Left lung (tissue), 14 donors: ENCODE measurements around the gene ITIH4. TPM values are rescaled to one million over a fixed set of nuclear protein-coding genes. Genes with fewer than 3 reads are reported as not detected.

Experiments used
- ATAC-seq: fragments of 200-7000 bp; cut with Tn5 transposase; one replicate; pipeline ENCODE4 v1.9.1; 2020; ENCODE audit warnings: moderate library complexity
- DNase-seq, 4 donors: peaks; one replicate each; pipeline ENCODE4 v3.0.0-alpha.2; 2013 to 2020
- H3K27ac ChIP-seq, 2 donors: fragments of 200-600 bp; sonication (generic) in 1 of 2; one replicate each; pipeline versions ENCODE4 v1.5.0 to v1.8.0; 2020 to 2021
- H3K27me3 ChIP-seq, 2 donors: fragments of 200-600 bp; sonication (generic) in 1 of 2; one replicate each; pipeline versions ENCODE4 v1.5.0 to v1.8.0; 2020 to 2021
- H3K36me3 ChIP-seq, 2 donors: fragments of 200-600 bp; sonication (generic) in 1 of 2; one replicate each; pipeline versions ENCODE4 v1.5.0 to v1.8.0; 2020 to 2021
- H3K4me1 ChIP-seq, 2 donors: fragments of 200-600 bp; one replicate each; pipeline ENCODE4 v1.8.0; 2021
- H3K4me3 ChIP-seq, 2 donors: fragments of 200-600 bp; sonication (generic) in 1 of 2; one replicate each; pipeline versions ENCODE4 v1.5.0 to v1.8.0; 2020 to 2021; ENCODE audit warnings: mild to moderate bottlenecking in 1 of 2
- H3K9me3 ChIP-seq, 2 donors: fragments of 200-600 bp; sonication (generic) in 1 of 2; one replicate each; pipeline versions ENCODE4 v1.5.0 to v1.8.0; 2020 to 2021
- intact Hi-C, 2 donors: fragments of 100-400 bp; cut with DNase I; formaldehyde crosslinking; loops; one replicate each; pipeline versions ENCODE4 v1.11.2 to v1.14.2; 2022
- long read RNA-seq, 12 donors: library from polyadenylated mRNA in 2 of 12; unstranded in 2 of 12; transcript quantifications; one replicate each; pipeline ENCODE4 v2.0.0 and lab custom pipeline, GENCODE V29; 2019 to 2026
- polyA plus RNA-seq, 6 donors: library from polyadenylated mRNA; unstranded; fragments of 120-200 nt; gene quantifications; one replicate each; pipeline ENCODE4 v1.2.1, GENCODE V29; 2013; ENCODE audit not compliant: insufficient read length in 6 of 6
- total RNA-seq, 2 donors: library from RNA; stranded (reverse); fragmentation: NEBNext Ultra II Directional; extraction: Animal tissue kit (Norgen Biotek cat#: 25700); gene quantifications; one replicate each; pipeline ENCODE4 v1.2.1, GENCODE V29; 2021
- TF ChIP-seq, protein P1 (sequence below), 2 donors: fragments of 200-600 bp; sonication (generic) in 1 of 2; IDR thresholded peaks; one replicate each; pipeline versions ENCODE4 v1.5.0 to v1.8.0; 2021; ENCODE audit warnings: antibody characterized with exemption in 2 of 2
- donor health status: DM: no; HTN: yes; CAD: no.
- donor health status: DM: no; HTN: no; CAD: no.

The ITIH4 gene
- total RNA-seq (10 to 100 TPM; 10.1 to 10.2 TPM), polyA plus RNA-seq (10 to 100 TPM in 1 of 6 donors, 1 to 10 TPM in 5; 7.7 to 16.3 (median 9.0) TPM)
- long read RNA-seq, donor 1, partial matches to known transcripts = 0 of 5 reads
- long read RNA-seq, donor 1, other reads (novel, unspliced or antisense) = 0 of 5 reads
- long read RNA-seq, donor 2, partial matches to known transcripts = 0 of 2 reads
- long read RNA-seq, donor 2, other reads (novel, unspliced or antisense) = 0 of 2 reads
- long read RNA-seq, donor 3 = 0 reads
- long read RNA-seq, donor 4 = 0 reads
- long read RNA-seq, donor 5 = 0 reads
- long read RNA-seq, donor 6 = 0 reads
- long read RNA-seq, donor 7 = 0 reads
- long read RNA-seq, donor 8 = 0 reads
- long read RNA-seq, donor 9 = 0 reads
- long read RNA-seq, donor 10, partial matches to known transcripts = 2 of 2 reads
- long read RNA-seq, donor 10, other reads (novel, unspliced or antisense) = 0 of 2 reads
- long read RNA-seq, donor 11 = 0 reads
- long read RNA-seq, donor 12 = 0 reads

DNA sequence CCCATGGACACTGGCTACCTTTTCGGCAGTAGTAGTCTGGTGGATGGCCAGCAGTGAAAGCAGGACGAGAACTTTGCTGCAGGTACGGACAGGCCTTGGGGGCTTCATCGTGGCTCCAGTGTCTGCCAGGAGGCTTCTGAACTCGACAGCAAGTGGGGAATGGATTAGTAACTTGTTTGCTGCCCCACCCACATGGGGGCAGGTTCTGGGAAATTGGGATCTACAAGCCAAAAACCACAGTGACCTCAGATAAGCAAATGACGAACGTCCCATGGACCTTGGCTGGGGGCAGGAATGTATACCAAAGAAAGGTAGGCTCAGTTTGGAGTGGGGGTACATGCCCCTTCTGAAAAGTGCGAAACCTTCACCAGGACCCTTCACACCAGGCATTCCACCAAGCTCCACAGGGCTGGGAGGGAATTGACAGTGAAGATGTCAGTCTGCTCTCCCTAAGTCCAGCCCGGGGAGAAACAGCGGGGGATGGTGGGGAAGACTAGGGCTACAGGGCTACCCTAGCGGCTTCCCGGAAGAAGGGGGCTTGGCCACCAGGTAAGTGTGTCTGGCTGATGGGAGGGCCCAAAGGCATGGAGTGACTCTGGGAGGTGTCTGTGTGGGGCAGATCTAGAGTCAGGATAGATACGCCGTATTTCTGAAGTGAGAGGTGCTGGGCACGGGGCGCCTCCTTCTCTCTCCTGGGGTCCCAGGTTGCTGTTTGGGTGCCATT, at the start of gene ITIH4:
Gene ITIH4, minus strand, starts transcription at position 138 of the 724 bp plus-strand sequence. Its CDS starts 30 bp downstream, at position 108.
- Histone ChIP-seq H3K4me1 (peaks cover 0 to 3% of the 10 kb centered on the region in 2 donors), H3K4me3 (no peak within 1 kb of the TSS), H3K36me3 (peaks cover 0 to 23% of the 10 kb centered on the region in 2 donors), H3K27ac (no peak within 1 kb of the TSS), H3K27me3 (no peaks in the 10 kb centered on the region), H3K9me3 (no peaks in the 10 kb centered on the region)
- TF ChIP-seq, protein P1, sequence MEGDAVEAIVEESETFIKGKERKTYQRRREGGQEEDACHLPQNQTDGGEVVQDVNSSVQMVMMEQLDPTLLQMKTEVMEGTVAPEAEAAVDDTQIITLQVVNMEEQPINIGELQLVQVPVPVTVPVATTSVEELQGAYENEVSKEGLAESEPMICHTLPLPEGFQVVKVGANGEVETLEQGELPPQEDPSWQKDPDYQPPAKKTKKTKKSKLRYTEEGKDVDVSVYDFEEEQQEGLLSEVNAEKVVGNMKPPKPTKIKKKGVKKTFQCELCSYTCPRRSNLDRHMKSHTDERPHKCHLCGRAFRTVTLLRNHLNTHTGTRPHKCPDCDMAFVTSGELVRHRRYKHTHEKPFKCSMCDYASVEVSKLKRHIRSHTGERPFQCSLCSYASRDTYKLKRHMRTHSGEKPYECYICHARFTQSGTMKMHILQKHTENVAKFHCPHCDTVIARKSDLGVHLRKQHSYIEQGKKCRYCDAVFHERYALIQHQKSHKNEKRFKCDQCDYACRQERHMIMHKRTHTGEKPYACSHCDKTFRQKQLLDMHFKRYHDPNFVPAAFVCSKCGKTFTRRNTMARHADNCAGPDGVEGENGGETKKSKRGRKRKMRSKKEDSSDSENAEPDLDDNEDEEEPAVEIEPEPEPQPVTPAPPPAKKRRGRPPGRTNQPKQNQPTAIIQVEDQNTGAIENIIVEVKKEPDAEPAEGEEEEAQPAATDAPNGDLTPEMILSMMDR (IDR thresholded peaks at IDR 0.05) = no peak
- DNase-seq = peak in 1 of 4 donors; percentile 39
- intact Hi-C loops = no loop called here
- ATAC-seq = no peak

DNA sequence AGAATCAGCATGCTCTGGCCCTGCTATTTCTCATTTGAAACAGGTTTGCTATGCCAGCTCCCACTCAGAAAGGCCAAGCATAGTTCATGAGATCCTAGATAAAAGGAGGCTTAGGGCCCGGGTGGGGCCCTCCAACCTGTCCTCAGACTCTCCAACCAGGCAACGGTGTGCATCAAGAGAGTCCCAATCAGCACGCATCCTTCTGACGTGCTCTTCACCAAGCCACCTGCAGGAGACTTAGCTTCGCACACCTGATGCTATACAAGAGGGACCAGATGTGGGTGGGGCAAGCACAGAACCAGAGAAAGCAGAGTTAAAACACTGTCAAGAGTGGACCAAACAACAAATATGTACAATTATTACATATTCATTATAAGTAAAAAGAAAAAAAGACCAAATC, 49.6 kb upstream of the ITIH4 start:
- Histone ChIP-seq H3K4me3 (no peak overlapping the region), H3K27ac (no peak overlapping the region), H3K4me1 (peaks cover 0 to 4% of the 10 kb centered on the region in 2 donors), H3K36me3 (peaks cover 0 to 7% of the 10 kb centered on the region in 2 donors), H3K9me3 (no peaks in the 10 kb centered on the region), H3K27me3 (no peaks in the 10 kb centered on the region)
- ATAC-seq (no peak), DNase-seq (no peak)
- intact Hi-C loops = no loop called here
- TF ChIP-seq, protein P1 (IDR thresholded peaks at IDR 0.05) = no peak

DNA sequence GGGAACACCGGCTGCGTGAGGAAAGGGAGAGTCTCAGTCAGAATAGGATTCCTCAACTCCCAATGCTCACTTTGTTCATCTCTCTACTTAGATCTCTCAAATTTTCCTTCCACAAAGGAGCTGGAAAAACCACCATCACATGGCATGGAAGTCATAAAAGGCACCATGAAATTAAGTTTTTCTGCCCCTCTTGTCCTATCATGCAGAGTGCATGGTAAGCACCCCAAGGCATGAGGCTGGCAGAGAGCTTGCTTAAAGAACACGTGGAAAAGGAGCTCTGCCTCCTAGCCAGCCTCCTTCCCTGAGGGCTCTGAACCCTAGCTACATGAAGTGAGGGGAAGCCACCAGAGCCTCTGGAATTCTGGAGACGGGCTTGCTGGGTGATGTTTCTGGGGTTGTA, 49.1 kb upstream of the ITIH4 start:
- no peaks in the 10 kb centered on the region for H3K27me3 ChIP-seq
- DNase-seq (no peak), ATAC-seq (no peak)
- TF ChIP-seq, protein P1 (IDR thresholded peaks at IDR 0.05) = no peak
- H3K4me3 ChIP-seq = no peak overlapping the region
- peaks cover 0 to 7% of the 10 kb centered on the region in 2 donors for H3K4me1 ChIP-seq
- H3K36me3 ChIP-seq = peaks cover 0 to 7% of the 10 kb centered on the region in 2 donors
- intact Hi-C loops = no loop called here
- no peaks in the 10 kb centered on the region for H3K9me3 ChIP-seq
- H3K27ac ChIP-seq = no peak overlapping the region

DNA sequence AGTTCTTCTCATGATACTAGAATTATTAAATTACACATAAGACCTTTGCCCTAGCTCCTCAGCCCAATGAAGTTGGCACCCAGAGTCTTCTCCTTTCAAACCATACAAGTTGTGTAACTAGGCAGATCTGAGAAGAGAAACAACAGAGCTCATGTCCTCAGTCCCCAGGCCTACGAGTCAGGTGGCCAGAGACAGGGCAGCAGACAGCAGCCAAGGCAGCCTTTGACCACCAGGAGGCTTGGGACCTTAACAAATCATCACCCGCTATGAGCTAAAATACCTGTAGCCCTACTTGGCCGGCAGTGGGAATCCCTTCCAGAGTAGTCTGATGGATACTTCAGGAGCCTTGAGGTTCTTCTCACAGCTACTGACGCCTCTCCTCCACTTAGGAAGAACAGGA, 48.6 kb upstream of the ITIH4 start:
- Histone ChIP-seq H3K36me3 (peaks cover 0 to 7% of the 10 kb centered on the region in 2 donors), H3K27me3 (no peaks in the 10 kb centered on the region), H3K4me3 (no peak overlapping the region), H3K9me3 (no peaks in the 10 kb centered on the region), H3K27ac (no peak overlapping the region), H3K4me1 (peaks cover 0 to 12% of the 10 kb centered on the region in 2 donors)
- TF ChIP-seq, protein P1 (IDR thresholded peaks at IDR 0.05) = no peak
- intact Hi-C loops = no loop called here
- ATAC-seq (no peak), DNase-seq (no peak)

DNA sequence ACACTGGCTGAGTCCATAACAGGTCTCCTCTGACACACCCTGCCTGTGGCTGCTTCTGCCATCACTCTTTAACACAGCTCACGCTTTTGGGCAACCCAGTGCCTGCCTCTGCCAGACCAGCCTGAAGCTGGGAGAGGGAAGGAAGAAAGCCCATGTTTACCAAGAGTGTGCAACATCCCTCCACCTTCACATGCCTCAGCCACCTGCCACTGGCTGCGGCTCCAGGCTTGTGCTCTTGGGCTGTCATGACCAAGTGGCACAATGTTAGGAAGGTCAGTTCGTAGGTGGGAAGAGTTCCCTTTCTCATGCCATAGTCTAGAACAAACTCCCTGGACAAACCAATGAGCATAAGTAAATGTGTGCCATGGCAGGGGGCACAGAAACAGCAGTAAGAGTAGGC, 46.6 kb upstream of the ITIH4 start:
- ATAC-seq = no peak
- Histone ChIP-seq H3K27ac (no peak overlapping the region), H3K9me3 (no peaks in the 10 kb centered on the region), H3K27me3 (no peaks in the 10 kb centered on the region), H3K4me1 (peaks cover 0 to 23% of the 10 kb centered on the region in 2 donors), H3K36me3 (peaks cover 0 to 7% of the 10 kb centered on the region in 2 donors), H3K4me3 (no peak overlapping the region)
- intact Hi-C loops = no loop called here
- TF ChIP-seq, protein P1 (IDR thresholded peaks at IDR 0.05) = no peak
- DNase-seq = no peak
